GM18909 (cell line): ENCODE data around the gene ALDH8A1.

Experiments
- ATAC-seq: cut with Tn5 transposase; IDR thresholded peaks from one replicate; pipeline ENCODE4 v1.9.1; 2021; ENCODE audit warnings: mild to moderate bottlenecking; ENCODE audit not compliant: unreplicated experiment, poor library complexity

ALDH8A1 gene

DNA sequence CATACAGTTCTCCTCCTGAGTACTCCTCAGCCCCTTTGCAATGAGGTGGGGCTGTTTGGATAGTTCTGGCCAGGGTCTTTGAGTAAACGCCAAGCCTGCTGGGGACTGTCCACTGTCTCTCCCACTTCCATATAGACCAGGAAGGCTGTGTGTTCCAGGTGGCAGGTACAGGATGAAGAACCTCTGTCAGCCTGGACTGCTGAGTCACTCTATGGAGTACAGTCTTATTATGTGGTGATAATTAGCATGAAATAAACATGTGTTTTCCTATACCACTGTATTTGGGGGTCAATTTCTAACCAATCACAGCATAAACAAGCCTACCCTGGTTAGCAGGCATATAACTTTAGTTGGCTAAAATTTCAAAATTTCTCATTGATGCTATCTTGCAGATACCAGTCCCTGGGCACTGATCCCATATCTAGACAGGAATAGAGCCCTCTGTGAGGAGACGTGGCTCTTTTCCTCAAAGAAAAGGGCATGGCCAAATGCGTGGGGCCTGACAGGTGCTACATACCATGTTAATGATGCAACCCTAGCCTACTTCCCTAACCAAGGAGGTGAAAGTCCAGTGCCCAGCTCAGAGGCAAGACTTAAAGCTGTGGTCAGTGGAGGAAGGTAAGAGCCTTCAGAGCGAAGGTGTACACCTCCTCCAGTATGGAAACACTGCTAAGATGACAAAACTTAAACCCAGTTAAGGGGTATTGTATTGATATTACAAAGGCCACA is 4.5 kb upstream of the ALDH8A1 start:
- ATAC-seq, result no peak

DNA sequence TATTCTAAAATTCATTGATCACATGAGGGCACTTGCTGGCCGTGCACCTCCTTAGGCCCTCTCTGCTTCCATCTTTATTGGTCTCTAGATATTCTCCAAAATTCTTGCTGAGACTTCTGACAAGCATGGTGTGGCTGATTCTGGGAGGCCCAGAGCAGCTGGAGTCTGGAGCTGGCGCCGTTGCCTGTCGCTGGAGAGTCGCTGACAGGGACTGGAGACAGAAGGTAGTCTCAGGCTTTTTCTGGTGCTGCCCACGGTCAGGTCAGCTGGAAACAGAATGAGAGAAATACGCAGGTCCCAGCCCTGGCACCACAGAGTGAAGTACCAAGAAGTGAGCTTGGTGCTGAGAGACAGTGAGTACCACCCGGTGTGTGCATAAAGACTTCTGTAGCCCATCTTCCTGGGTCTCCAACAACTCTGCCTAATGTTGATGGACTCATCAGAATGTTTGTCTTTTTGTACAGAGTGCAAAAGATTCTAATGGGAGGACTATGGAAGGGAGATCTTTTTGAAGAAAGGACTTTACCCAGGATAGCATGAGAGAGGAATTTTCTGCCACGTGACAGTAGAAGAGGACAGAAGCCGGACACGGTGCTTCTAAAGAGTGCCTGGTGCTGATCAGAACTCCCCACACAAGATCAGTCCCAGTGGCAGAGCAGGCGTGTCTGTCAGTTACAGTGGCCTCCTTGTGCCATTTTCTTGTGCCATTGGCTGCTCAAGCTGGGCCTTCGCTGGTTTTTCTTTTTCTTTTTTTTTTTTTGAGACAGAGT is 1.8 kb upstream of the ALDH8A1 start:
- no peak for ATAC-seq

DNA sequence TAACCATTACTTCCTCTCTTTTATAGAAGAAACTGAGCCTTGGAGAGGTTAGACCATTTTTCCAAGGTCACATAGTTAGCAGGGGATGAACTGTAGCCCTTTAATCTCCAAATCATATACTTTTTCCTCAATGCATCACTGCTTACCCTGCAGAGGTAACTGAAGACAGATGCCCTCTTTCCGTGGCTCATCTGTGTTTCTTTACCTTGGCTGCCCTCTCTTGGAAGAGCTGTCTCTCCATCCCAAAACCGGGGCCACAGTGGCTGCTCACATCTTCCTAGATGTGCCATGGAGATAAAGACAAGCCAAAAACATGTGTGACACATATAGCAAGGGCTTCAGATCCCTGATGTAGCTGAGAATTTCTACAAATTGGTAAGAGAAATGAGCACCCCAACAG is 581 bp upstream of the ALDH8A1 start:
- no peak for ATAC-seq

- ATAC-seq, result no peak
Observed at GRCh38 chr6:134948691-134949090, 1.2 kb downstream of the ALDH8A1 start.

- ATAC-seq, result no peak
Observed at GRCh38 chr6:134948142-134948541, 1.8 kb downstream of the ALDH8A1 start.

DNA sequence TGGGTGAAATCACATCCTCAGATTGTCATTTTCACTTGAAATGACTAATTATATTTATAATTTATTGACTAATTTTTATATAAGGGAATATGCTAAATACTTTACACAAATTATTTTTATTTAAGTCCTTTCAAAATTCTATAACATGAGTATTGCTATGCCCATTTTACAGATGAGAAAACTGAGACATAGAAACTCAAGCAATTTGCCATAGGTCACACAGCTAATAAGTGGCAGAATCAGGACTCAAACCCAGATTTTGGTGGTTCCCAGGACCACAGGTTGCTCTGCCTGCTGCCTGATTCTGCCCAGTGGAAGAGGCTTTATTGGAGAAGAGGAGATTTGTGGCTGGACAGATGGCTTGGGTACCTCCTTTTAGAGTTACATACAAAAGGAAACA is 4.9 kb downstream of the ALDH8A1 start:
- no peak for ATAC-seq

DNA sequence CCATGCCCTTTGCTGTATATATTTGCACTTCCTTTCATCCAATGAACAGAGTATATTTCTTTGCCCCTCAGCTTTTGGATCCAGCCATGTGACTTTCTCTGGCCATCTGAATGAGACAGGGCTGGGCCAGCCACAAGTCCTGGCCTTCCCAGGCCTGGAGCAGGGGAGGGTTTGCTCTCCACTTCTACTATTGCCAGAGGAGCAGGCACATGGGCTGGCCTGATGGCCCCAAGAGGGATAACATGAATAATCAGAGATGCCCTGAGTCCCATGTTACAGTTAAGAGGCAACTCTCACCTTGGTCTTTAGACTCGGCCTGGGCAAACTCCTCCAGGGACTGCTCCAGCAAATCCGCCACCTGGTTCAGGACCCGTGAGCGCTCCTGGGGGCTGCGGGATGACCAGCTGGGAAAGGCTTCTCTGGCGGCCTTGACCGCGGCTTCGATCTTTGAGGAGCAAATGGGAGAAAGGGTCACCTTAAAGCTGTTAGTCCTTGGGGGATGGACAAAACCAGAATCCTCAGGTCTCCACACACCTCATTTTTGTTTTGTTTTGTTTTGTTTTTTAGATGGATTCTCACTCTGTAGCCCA is 6.3 kb downstream of the ALDH8A1 start:
- no peak for ATAC-seq

GRCh38 chr6:134938896-134939295 is 11.0 kb downstream of the ALDH8A1 start:
- no peak for ATAC-seq

GRCh38 chr6:134937426-134937825 is 12.5 kb downstream of the ALDH8A1 start:
- no peak for ATAC-seq

DNA sequence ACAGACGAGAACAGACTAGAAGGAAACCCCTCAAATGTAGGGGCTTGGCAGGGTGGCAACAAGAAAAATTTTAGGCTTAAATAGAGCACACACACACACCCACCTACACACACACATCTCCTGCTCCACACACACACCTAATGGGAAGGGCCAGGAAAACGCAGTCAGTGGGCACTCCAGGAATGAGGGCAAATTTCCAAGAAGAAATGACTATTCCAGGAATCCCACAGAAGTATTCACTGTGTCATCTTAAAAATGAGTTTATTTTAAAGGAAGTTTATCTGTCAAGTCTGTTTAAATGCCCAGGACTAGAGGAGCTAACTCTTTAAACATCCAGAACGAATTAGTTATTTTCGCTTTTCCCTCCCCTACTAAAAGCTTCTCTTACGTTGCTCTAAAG is 13.0 kb downstream of the ALDH8A1 start:
- ATAC-seq, result no peak

GRCh38 chr6:134936476-134936875 is 13.4 kb downstream of the ALDH8A1 start:
- ATAC-seq, result no peak

GRCh38 chr6:134934793-134935485 is 15.0 kb downstream of the ALDH8A1 start:
- no peak for ATAC-seq

DNA sequence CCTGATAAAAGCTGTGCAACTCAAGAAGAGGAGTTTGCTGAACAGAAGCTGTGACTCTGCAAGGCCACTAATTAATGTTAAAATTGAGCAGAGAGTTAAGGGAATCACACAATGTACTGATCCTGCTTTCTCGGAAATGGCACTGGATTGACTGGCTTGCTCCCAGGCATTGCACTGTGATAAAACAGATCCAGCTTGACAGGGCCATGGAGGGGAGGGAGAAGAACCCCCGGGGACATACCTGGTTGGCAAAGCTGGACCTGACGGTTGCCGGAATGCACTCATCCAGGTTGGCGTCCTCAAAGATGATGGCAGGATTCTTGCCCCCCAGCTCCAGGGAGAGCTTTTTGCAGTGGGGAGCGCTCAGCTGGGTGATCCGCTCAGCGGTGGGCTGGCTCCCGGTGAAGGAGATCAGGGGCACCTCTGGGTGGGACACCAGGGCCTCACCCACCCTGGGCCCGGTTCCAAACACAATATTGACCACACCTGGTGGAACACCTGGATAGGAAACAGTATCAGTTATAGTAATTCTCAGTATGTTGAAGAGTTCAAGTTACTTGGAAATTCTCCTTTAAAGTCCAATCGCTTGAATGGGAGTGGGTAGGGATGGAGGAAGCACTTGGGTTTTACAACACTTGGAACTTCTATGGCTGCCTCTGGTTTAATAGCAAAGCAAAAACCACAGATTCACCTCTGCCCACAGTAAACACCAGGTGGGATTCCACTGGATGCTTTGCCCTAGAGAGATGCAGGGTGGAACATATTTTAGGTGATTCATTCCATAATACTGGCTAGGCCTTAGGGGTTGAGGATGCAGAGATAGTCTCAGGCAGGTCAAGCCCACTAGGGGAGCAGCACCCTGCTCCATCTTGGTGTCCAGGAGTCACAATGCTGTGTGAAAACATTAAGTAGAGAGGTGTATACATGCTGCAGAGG is 17.1 kb downstream of the ALDH8A1 start:
- no peak for ATAC-seq

GRCh38 chr6:134932098-134932497 is 17.8 kb downstream of the ALDH8A1 start:
- no peak for ATAC-seq

- no peak for ATAC-seq
Observed at GRCh38 chr6:134930463-134930862, 19.4 kb downstream of the ALDH8A1 start.

GRCh38 chr6:134928151-134928900 is 21.6 kb downstream of the ALDH8A1 start:
- ATAC-seq, result no peak

- no peak for ATAC-seq
Observed at GRCh38 chr6:134925800-134926199, 24.1 kb downstream of the ALDH8A1 start.

- no peak for ATAC-seq
Observed at GRCh38 chr6:134921721-134922261, 28.1 kb downstream of the ALDH8A1 start.

DNA sequence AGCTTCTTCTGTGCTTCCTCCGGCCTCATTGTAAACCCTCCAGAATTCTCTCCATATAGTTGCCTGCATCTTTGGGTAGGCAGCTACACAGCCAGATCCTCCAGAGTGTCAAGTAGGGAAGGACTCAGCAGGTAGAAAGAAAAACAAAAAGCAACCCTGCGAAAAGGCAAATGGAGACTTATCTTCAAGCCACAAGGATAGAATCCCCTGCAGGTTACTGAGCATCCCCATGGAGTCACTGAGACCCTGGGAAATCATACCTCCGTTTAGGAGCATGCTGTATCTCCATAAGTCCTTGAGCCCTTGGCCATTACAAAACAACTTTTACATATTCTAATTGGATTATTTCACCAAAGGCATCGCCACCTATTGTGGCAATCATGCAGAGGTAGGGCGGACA is 28.6 kb downstream of the ALDH8A1 start:
- no peak for ATAC-seq
